ENCODE results near the gene FILIP1. TPM values are rescaled to one million over a fixed set of nuclear protein-coding genes. Genes with fewer than 3 reads are reported as not detected.
"Not testable (repeated sequence)": the region's sequence is repeated elsewhere in the genome, so short reads cannot be mapped to it uniquely, and the experiment has no call there.

The FILIP1 gene
- total RNA-seq, 1 donor from 2014 or later: not detected

DNA sequence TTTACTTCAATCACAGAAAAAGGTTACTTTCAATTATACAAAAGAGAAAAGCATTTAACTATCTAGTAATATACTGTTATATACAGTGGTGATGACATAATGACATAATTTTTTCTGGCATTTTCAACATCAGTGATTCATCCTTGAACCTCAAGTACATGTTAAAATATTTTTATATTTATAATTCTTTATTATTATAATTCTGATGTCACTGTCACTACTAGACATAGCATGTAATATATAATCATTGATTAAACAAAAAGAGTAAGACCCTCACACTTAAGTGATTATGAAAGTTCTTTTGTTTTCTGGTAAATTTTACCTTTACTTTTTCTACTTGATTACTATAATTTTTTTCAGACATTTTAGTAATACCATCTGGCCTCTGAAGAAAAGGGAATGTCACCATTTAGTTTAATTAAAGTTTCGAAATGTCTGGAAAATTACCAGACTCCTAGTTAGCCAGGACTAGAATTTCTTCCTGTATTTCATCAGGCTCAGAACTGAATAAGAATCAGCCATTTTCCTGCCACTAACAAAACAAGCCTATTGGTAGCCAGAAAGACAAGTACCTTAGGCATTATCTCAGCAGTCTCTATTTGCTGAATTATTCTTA, 71.5 kb downstream of the FILIP1 start:
- intact Hi-C loops (cut with micrococcal nuclease): no loop called here

DNA sequence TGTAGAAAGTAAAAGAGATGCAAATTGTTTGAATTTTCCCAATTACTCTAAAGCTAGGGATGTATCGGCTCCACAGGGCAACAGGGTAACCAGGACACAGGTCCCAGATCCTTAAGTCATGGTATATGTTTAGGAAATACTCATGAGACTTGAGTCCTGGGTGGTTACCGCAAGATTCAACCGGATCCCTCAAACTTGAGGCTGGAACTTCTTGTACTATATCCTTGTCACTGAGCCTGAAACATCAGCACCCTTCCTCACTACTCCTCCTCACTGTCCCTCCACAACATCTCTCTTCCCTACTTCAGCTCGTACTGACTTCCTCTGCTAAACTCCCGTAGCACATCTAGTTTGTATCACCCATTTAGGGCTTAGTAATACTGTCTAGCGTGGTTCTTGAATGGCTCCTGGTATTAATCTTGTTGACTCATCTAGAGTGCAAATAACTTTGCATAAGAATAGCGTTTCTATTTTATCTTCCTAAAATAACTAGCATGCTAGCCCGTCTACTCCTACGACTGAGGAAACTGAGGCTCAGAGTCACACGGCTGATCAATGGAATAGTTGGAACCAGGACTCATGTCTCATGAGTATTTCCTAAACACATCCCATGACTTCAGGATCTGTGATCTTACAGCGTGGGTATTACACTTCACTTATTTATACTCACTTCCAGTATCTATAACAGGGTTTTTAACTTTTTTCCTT, 72.1 kb downstream of the FILIP1 start:
- intact Hi-C loops (cut with micrococcal nuclease): no loop called here

DNA sequence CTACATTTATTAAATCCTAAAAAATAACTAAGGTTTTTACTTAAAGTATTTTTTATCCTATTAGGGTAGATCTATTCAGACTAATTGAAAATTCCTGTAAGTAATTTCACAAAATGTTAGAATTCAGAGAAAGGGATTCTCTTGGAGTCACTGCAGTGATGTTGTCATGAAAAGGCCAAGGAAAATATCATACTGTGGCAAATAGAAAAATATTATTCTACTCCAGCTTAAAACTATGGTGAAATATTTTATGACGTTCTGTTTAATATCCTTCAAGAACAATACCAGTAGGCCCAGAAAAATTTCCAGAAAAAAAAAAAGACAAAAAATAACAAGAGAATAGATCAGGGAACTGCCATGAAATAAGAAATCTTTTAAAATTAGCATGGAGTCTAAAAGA, 73.6 kb downstream of the FILIP1 start:
- intact Hi-C loops (cut with micrococcal nuclease): no loop called here

DNA sequence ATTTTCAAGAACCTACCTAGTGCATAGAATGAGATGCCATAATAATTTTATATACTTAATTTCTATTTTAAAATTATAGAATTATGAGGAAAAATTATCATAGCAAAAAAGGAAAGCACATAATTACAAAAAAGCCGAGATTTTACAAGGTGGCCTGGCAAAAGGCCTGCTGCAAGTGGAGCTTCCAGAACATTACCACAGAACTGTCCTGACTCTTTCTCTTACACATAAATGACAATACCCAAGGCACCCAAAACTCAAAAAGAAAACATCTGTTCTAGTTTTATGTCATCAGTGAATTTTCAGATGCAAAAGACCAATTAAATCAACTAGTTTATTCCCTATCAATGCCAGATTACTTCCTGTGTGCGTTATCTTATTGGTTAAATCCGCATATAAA, 74.2 kb downstream of the FILIP1 start:
- intact Hi-C loops (cut with micrococcal nuclease): no loop called here

DNA sequence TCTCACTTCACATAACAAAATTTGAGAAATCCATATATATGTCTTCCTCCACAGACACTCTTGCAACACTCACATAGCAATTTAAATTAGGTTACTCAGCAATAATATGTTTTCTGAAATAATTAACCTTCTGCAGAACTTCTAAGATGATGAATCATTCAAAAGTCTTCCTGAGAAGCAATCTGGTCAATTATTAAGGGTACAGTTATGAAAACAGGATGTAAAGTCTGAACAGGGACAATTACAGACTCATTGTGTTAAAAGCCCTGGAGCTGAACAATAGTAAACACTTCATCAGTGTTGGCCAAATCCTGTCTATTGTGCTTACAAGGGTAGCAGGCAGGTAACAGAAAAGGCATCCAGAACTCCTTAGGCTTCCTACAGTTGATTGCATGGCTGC, 75.4 kb downstream of the FILIP1 start:
- intact Hi-C loops (cut with micrococcal nuclease): no loop called here

DNA sequence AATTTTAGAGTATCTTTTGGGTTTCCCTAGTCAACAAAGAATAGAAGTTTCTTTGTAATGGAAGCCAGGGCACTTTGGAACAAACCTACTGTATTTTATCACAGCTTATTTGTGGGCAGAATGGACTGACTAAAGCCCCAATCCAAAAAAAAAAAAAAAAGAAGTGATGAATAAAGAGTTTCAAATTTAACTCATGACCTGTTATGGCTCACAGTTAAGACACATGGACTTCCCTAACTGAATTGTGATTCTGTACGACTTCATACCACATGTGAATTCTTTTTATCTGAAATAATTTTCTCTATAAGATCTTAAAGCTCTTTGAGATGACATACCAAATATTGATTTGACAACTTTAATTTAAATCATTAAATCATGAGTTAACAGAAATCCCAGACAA, 77.2 kb downstream of the FILIP1 start:
- intact Hi-C loops (cut with micrococcal nuclease): no loop called here

DNA sequence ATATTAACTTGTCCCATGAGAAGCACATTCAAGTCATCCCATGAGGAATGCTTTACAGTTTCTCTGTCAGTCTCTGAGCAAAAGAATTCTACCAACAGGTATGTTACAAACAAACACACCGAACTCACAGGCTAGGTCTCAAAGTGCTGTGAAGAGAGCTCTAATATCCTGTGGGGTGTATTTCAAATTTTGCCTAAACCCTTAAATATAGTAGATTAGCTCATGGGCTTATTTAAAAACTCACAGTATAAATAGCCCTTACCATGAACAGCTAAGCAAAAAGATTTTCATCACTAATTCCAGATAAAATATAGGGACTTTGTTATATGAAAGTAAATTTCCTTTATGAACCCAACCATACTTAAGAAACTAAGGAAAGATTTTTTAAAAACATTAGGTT, 77.8 kb downstream of the FILIP1 start:
- intact Hi-C loops (cut with micrococcal nuclease): no loop called here

DNA sequence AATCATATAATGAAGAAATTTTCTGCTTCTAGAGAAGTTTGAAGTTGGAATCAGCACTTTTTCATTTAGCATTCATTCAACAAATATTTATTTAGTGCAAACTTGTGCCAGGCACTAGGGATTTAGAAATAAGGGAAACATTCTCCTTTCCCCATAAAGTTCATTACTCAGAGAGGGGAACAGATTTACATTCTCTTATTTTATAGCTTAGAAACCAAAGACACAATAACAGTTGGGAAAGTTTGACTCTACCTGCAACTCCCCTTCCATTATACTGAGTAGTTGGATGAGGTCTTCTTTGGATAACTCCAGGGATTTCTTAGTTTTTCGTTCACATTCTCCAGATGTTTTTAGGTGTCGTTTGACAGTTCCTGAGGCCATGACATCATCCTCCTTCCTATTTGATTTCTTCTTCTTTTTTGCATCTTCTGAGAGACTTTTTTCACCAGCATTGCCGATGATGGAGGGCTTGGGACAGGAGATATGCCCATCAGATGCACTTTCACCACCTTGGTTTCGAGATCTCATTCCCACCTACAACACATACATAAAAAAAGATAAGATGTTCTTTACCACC, 79.1 kb downstream of the FILIP1 start:
- intact Hi-C loops (cut with micrococcal nuclease): no loop called here

DNA sequence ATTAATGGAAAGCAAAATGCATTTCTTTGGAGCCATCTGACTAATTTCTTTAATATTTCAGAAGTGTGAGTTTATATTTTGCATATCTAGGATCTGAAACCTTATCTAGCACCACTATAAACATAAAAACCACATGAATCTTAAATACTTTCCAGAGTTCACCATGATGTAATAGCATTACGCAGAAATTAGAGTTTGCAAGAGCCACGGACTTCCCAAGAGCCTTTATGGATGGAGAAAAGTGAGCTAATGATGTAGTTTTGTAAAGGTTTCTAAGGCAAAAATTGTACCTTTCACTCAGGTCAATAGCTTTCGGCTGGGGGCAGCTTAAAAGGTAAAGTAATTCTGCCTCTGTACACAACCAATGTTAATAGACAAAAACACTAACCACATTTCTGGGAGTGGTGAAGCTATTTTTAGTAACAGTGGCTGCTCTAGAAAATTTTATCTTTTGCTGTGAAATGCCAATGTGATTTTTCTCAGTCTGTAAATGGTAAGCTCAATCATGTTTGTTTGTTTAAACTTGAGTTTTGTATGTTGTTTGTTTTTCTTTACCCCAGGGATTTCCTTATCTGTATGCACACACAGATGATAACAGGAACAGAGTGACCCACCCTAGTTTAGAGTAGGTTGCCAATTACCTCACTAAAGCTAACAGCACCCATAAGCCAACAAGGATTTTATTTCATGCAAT, 80.5 kb downstream of the FILIP1 start:
- intact Hi-C loops (cut with micrococcal nuclease): no loop called here

DNA sequence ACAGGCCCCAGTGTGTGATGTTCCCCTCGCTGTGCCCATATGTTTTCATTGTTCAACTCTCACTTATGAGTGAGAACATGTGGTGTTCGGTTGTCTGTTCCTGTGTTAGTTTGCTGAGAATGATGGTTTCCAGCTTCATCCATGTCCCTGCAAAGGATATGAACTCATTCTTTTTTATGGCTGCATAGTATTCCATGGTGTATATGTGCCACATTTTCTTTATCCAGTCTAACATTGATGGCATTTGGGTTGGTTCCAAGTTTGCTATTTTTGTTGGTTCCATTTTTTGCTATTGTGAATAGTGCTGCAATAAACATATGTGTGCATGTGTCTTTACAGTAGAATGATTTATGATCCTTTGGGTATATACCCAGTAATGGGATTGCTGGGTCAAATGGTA, 83.0 kb downstream of the FILIP1 start:
- intact Hi-C loops (cut with micrococcal nuclease): not testable (repeated sequence)

DNA sequence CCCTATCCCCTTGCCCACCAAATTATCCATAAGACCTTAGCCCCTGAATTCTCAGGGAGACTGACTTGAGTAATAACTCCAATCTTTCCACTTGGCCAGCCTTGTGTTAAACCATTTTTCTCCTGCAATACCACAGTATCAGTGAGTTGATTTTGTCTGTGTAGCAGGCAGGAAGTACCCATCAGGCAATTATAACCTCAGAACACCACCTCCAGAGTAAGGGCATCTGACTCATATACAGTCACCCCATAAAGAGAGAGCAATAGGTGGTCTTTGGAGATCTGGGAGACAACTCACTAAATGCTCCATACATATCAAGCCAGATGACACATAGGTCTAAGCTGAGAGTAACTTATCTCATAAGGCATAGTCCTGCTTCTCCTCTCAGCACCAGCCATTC, 83.7 kb downstream of the FILIP1 start:
- intact Hi-C loops (cut with micrococcal nuclease): no loop called here

DNA sequence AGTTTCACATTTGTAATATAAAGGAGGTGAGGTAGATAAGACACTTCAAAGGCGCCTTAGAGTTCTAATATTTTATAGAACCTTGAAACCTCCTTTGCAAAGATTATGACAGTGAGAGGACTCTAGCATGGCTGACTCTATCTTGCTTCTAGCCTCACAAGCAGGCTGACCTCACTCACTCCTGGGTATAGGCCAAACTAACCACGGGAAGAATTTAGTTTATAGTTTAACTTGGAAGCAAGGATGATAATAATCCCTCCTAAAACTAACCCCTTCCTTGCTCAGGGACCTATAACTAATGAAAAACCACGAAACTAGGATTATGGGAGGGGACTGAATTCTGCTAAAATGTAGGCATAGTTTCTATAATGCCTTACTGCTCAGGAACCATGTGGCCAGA, 84.3 kb downstream of the FILIP1 start:
- intact Hi-C loops (cut with micrococcal nuclease): no loop called here

DNA sequence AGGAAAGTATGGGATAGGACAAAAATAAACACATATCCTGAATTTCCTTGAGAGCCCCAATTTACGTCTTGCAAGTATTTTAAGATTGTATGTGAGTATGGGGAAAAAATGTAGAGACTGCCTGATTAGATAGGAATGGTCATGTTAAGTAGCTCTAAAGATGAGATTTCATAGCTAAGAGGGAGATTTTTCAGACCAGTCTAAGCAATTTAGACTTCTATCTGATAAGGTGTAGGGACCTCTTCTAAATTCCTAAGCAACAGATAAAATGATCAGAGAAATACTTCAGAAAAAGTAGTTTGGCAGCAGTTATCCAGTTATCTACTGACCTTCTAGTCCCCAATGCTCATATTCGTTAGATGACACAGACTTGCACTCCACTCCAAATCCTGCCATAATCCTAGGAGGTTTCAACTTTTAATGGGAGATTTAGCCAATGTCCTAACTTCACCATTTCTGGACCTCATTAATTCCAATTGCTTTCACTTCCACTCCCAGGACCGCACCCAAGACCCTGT, 90.0 kb downstream of the FILIP1 start:
- intact Hi-C loops (cut with micrococcal nuclease): no loop called here

DNA sequence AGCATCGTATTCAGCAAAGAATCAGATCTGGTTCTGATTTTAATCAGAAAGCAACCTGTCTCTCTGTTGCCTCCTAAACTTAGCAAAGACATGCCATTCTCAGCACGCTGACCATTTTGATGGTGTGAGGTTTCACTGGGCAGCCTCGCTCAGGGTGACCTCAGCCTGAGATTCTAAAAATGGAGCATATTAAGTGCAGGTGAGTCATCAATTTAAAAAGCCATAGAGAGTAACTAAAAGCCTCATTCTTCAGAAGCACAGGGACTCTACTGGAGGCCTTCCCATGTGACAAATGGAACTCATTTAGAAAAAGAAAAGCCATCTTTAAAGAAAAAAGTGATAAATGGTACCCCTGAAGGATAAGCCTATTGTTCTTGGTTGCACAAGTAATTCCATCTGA, 91.3 kb downstream of the FILIP1 start:
- intact Hi-C loops (cut with micrococcal nuclease): no loop called here

DNA sequence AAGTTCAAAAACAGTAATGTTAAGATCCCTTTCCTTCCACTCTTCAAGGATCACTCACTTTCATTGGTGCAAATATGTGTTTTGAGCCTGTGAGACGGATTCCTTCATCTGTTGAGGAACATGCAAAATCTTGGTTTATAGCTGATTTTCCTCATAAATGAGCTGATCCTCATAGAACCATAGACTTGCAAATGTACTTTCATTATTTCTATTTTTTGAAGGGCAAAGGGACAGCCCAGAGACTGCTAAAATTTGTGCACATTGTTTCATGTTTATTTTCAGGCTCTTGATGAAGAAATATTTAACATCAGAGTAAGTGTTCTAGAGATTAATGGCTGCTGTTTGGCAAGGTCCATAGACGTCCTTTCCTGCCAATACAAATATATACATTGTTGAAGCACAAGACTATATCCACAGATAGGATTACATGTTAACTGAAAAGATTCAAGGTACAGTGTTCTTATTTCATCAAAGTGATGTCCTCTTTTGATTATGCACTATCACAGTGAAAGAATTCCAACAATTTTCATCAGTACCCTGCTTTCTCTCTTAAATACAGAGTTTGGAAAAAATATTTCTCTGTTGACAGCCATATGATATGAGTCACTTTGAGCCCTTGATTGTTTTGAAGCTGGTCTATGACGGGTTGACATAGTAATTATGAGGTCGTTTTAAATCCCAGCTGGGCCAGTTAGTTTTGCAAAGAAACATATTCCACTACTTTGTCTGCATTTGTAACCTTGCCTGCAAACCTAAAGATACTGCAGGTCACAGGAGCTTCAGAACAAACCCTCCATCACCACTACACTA, 95.7 kb downstream of the FILIP1 start:
- intact Hi-C loops (cut with micrococcal nuclease): no loop called here

DNA sequence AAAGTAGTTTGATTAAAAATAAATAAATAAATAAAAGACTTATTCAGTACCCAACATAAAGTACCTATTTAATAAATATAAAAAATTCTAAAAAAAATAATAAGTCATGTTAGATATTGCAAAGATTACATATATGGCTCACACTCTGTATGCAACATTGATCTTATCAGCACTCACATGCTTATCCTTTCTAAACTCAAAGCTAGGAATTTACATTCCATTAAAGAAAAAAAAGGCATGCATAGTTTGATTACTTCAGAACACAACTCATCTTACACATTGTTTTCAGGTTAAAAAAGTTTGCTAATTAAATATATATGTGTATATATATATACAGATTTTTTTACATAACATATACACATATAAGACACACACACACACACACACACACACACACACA, 96.4 kb downstream of the FILIP1 start:
- intact Hi-C loops (cut with micrococcal nuclease): no loop called here

DNA sequence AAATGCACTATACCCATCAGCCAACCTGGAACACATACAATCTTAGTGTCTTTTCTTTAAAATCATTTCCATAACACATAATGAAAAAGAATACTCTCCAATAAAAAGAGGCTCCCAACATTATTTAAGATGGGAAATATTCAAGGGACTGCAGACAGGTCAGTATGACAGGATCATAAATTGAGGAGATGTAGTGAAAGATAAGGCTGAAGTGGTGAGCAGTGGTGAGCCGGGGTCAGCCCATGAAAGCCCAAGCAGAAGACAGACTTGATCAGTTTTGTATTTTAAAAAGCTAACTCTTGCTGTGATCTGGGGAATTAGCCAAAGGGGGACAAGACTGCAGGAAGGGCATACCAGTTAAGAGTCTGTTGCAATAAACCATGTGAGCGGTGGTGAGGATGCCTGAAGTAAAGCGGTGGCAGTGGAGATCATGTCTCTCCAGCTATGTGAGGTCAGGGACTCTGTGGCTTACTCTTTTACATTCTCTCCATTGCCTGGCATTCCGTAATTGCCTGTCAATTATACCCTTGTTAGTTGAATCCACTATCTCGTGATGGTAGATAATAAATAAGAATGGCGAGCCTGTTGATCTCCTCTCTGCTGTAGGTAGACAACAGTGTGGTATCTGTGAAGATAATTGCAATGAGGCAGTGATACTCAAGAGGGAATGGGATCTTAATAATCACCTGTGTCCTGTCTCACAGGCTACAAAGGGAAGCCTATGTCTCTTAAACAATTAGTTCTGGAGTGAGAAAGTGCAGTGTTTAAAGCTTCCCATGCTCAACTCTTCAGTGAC, 97.4 kb downstream of the FILIP1 start:
- intact Hi-C loops (cut with micrococcal nuclease): no loop called here

DNA sequence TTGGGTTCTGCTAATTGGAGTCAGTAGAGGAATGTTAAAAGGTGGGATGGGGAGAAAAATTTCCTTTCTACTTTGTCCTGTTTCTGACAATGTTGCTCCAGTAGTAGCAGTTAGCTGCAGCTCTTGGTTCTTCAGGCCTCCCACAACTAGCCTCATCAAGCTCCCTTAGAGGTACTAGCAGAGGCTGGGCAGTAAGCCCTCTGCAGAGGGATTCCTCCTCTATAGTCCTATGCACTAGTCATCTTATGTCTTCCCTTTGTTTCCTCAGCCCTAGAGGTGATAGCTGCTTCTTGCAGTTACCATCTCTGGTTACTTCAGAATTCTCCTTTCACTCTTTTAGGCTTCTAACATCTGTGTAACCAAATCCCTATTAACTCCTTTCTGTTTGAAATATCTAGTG, 99.8 kb downstream of the FILIP1 start:
- intact Hi-C loops (cut with micrococcal nuclease): no loop called here

DNA sequence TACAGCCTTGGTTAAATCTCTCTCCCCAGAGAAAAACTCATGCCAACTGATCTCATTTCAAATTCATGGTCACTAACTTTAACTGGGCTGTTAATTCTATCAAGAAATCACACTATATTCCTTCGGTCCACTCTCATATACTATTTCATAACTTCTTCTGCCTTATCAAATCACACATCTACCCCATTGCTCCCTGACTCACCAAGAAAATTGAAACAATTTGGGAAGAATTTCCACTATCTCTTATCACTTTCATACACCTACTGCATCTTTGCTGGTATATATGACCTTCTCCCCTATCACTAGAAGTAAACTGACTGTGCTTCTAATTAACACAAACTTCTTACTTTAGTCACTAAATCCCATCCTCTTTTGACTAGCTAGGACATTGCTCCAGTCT, 102.3 kb downstream of the FILIP1 start:
- intact Hi-C loops (cut with micrococcal nuclease): no loop called here

DNA sequence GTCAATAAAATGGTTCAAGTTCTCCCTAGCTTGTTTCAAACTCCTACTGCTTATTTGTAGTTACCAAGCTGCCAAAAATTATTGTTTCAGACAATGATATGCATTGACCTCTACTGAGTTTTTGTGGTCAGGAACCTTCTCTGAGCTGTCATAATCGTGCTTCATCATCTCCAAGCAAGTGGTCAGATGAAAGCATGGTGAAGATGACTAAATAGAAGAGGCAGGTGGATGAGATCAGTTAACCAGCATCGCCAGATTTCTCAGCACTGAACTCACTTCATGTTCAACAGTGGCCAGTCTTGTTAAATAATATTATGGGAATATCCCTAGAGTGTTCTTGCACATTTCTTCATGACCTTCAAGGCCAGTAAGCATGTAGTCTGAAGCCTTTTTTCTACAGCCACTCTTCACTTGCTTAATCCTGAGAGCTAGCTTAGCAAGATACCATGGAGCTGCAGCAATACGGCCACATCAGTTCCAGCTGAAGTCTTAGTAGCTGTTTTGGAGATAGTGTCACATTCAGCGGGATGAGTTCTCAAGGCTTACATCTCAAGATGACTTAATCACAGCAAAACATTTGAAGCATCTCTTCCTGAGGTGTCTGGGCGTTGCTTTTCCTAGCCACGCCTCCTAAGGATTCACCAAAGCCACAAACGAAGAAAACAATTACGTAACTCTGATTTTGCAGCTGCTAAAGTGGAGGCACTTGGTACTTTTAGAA, 107.4 kb downstream of the FILIP1 start:
- intact Hi-C loops (cut with micrococcal nuclease): no loop called here

All from T-helper 2 cell treated with Interferon-gamma antibody and Interleukin-4, amounts not matched to agents 100 ng/mL and 5 ng/mL, for 36 hours (primary cell).